OCI-LY1 (cell line): ENCODE measurements around the gene SDK2.

Source experiments
- EZH2 ChIP-seq: fragments of 200-600 bp; sonication (generic), shearing (Covaris generic); IDR thresholded peaks from 2 replicates; pipeline ENCODE4 v1.8.0; 2017; ENCODE audit warnings: borderline replicate concordance, mixed run types, mild to moderate bottlenecking, antibody characterized with exemption, low read length, moderate library complexity, mixed read lengths
- TF ChIP-seq, protein P1 (sequence below): fragments of 200-600 bp; sonication (generic), shearing (Covaris generic); IDR thresholded peaks from 2 replicates; pipeline ENCODE4 v1.5.1; 2017; ENCODE audit warnings: mild to moderate bottlenecking, antibody characterized with exemption, low read length, moderate library complexity, mixed read lengths

DNA sequence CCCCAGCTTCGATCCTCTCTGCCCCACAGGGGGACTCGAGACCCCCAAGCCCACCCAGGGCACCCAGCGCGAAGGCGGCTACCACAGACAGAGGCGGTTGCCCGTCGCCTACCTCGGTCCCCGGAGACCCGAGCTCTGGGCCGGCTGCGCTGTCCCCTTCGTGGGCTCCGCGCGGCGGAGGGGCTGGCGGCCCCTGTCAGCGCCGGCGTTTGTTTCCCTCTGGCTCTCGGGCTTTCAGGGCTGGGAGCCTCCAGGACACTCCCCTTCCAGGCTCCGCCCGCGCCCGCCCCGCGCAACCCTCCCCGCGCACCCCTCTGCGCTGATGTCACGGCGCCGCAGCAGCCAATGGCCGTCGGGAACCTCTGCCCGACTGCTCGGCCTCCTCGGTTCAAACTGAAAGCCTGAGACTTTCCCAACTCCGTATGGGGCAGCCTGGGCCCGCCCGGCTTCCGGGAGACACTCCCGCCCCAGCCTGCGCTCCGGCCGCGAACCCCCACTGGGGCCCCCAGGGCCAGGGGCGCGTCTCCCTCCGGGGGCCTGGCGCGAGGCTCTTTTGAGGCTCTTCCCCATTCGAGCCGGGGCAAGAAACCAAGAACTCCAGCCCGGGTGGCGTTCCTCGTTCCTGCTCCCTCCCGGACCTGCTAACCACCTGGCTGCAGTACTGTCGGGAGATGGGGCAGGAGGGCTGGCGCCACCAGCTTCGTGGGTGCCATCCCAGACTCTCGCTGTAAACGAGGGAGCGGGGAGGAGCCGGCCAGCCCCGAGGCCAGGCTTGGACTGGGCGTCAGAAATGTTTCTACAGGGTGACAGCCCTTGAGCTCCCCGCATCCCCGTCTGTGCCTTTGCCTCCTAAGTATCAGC, 332.2 kb downstream of the SDK2 start, which contains the start of gene CDC42EP4:
- TF ChIP-seq, protein P1, sequence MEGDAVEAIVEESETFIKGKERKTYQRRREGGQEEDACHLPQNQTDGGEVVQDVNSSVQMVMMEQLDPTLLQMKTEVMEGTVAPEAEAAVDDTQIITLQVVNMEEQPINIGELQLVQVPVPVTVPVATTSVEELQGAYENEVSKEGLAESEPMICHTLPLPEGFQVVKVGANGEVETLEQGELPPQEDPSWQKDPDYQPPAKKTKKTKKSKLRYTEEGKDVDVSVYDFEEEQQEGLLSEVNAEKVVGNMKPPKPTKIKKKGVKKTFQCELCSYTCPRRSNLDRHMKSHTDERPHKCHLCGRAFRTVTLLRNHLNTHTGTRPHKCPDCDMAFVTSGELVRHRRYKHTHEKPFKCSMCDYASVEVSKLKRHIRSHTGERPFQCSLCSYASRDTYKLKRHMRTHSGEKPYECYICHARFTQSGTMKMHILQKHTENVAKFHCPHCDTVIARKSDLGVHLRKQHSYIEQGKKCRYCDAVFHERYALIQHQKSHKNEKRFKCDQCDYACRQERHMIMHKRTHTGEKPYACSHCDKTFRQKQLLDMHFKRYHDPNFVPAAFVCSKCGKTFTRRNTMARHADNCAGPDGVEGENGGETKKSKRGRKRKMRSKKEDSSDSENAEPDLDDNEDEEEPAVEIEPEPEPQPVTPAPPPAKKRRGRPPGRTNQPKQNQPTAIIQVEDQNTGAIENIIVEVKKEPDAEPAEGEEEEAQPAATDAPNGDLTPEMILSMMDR: no peak
- no peak for TF ChIP-seq EZH2
